ENCODE results near the gene SEPTIN10.
"Not testable (repeated sequence)": the region's sequence is repeated elsewhere in the genome, so short reads cannot be mapped to it uniquely, and the experiment has no call there.

The SEPTIN10 gene

DNA sequence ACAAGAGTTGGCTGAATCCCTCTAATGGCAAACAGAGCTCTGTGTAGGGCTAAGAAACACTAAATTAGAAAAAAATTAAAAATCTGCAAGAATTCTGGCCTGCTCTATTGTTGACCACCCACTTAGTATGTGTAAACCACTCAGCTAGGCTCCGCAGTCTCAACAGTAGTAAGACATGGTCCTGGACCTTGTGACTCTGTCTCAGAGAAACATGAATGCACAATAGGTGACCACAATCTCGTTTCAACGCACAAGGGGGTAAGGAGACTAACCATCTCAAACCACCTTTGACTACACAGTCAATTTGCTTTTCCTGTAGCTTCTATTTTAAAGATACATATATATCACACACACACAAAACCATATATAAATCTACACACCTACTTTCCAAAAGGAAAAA, 16.5 kb downstream of the SEPTIN10 start:
- DNase-seq = no peak

DNA sequence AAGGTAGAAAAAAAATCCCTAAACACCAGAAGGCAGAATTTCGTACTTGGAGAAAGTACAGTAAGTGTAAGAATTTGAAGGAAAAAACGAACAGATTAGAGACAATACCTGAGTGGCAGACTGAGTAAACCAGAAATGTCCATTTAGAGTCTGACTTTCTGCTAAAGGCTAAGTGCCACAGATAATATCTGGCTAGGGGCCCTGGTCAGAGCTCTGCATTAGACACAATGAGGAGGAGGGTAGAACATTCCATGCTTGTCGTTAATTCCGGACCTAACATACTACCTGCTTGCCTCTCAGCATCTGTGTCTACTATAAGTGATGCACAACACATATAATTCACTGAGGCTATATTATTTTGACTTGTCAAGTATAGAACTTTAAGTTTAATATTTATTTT, 18.1 kb downstream of the SEPTIN10 start:
- DNase-seq = no peak

DNA sequence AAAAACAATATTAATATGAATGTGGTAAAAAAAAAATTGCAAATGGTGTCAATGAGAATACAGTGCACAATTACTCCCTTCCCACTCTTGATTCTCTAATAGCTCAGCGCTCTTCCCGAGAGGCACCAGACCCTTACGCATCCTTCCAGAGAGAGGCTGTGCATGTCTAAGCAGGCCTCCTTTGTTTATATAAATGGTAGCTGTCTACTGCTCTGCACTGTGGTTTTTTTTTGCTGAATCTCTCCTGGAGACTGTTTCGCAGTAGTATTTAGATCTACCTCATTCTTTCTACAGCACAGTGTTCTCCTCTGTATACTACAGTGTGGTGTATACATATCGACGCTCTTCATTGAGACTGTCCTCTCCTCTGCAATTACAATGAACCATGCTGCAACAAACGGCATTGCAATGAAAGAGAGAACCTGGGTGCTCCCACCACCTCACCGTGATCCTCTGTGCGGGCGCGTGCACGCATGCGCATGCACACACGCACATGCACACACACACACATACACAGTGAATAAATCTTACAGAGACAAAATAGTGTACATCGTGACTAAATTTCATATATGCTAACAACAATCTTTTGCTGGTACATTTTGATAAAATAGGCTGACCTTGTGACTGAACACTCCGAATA, 19.4 kb downstream of the SEPTIN10 start:
- DNase-seq = no peak

DNA sequence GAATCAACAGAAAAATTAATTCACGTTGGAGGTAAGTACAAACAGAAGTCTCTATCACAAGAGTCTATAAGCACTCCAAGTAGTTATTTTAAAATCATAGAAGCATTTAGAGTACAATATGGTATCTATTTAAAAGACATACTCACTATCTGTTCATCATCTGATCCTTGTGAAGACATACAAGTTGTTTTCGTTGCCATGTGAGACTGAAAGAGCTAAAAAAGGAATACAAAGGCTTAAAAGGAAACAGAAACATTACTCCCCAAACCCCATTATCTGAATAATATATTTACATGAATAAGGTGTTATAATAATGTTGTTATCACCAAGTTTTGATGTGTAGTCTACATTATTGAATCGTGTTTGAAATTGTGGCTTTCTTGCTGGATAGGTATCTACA, 20.9 kb downstream of the SEPTIN10 start:
- no peak for DNase-seq

DNA sequence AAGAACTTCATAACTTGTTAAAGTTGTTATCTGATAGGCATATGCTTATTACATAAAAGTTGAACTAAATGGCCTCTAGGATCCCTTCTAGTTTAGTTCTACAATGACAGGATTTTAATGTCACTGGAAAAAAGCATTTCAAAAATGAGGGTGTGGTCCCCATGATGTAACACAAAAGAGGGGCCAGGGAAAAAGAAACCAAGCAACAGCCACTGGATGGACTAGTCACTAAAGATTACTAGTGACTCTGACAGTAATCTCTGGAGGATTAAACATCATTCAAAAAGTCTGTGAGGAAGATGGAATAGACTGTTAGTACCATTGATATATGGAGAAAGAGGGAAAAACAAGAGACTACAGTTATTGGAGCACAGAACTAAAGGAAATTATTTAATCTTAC, 22.6 kb downstream of the SEPTIN10 start:
- no peak for DNase-seq

DNA sequence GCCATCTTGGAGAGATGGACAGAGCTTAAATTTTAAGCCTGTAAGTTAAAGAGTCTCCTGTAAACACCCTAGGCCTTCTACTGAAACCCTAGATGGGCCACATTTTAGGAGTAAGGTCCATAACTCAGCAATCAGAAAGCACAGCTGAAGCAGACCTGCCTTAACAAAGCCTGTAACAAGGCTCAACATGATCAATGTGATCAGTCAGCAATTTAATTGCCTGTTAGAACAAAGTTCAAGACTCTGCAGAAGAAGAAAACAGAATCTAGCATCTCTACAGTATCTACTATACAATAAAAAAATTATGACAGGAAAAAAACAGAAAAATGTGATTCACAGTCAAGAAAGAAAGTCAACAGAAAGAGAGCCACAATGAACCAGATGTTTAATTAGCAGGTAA, 27.1 kb downstream of the SEPTIN10 start:
- no peak for DNase-seq

DNA sequence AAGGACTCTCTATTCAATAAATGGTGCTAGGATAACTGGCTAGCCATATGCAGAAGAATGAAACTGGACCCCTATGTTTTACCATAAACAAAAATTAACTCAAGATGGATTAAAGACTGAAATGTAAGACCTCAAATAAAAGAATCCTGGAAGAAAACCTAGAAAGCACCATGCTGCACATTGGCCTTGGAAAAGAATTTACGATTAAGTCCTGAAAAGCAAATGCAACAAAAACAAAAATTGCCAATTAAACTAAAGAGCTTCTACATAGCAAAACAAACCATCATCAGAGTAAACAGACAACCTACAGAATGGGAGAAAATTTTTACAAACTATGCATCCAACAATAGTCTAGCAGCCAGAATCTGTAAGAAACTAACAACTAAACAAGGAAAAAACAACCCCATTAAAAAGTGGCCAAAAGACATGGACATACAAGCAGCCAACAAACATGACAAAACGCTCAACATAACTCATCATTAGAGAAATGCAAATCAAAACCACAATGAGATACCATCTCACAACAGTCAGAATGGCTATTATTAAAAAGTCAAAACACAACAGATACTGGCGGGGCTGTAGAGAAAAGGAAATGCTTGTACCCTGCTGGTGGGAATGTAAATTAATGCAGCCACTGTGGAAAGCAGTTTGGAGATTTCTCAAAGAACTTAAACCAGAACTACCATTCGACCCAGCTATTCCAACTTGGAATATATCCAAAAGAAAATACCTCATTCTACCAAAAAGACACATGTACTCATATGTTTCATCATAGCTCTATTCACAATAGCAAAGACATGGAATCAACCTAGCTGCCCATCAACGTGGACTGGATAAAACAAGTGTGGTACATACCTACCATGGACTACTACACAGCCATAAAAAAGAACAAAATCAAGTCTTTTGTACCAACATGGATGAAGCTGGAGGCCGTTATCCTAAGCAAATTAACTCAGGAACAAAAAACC, 30.6 kb downstream of the SEPTIN10 start:
- no peak for DNase-seq

DNA sequence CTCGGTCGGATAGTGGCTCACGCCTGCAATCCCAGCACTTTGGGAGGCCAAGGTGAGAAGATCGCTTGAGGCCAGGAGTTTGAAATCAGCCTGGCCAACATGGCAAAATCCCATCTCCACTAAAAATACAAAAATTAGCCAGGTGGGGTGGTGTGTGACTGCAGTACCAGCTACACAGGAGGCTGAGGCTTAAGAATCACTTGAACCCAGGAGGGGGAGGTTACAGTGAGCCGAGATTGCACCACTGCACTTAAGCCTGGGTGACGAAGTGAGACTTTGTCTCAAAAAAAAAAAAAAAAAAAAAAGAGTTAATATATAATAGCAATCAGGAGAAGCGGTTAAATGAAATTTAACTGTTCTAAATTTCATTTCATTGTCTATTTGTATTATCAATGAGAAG, 36.1 kb downstream of the SEPTIN10 start:
- DNase-seq = not testable (repeated sequence)

DNA sequence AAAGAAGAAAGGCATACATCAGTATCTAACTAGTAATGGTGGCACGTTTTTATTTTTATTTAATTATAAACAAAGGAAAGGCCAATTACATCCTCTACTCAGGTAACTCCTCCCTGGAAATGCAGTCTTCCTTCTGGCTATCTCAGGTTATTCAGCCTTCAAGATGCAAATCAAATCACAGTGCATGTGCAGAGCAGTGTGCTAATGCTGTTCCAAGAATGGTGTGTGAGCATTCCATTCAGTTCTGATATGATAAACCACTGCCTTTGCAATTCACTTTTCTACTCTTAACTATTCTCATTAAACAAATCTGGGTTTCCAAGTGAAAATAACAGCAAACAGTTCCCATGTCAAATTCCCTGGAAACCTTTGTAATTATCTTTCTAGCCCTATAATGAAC, 38.4 kb downstream of the SEPTIN10 start:
- no peak for DNase-seq

DNA sequence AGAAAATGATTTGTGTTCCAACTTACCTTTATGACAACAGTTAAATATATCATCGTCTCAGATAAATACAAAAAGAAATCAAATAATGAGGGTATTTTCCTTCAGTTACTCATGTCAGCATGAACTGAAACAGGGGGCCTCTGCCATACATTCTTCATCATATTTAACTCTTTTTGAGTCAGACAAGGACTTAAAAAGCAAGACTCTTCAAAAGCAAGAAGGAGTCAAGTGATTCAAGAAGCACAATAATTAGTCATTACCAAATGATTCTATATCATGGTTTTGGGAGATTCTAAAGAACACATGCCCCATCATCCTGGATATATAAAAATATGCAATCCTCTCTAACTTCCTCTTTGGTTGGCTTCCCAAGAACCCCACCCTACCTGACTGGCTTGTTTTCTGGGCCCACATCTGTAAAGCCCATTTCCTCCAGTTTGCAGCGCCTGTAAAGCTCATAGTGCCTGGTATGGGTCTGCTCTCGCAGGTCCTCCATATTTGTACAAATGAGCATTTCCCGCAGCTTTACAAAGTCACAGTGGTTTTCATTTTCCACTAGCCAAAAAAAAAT, 49.7 kb downstream of the SEPTIN10 start:
- no peak for DNase-seq

DNA sequence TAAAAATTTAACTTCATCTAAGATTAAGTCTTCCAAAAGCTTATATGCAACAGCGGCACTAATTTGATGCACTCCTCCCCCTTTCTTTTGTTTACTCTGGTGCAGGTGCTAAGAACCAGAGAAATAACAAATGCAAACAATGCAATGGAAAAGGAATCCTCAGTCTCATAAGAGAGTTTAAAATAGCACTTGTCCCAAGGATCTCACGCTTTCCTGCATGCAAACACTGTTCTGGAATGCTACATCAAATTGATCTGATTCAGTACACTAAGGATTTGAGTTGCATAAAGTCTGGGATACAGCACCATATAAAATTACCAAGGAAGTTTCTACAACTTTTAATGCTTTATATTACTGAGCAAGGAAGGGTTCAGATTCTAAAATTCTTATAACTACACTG, 50.5 kb downstream of the SEPTIN10 start:
- DNase-seq = no peak

DNA sequence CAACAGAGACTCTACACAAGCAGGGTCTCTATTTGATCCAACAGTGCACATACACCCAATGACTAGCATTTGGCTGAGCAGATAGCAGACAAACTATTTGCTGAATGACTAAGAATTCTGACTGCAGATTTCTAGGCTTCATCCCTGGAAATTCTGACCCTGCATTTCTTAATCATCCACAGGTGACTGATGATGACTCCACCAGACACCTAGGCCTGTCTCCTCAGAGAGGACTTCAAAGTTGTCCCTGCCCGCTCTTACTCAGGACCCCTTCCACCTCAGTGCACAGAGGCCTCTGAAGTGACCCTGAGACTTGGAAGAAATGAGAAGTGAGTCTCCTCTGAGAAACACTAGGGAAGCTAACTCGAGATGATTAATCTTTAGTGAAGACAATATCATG, 51.3 kb downstream of the SEPTIN10 start:
- DNase-seq = no peak

DNA sequence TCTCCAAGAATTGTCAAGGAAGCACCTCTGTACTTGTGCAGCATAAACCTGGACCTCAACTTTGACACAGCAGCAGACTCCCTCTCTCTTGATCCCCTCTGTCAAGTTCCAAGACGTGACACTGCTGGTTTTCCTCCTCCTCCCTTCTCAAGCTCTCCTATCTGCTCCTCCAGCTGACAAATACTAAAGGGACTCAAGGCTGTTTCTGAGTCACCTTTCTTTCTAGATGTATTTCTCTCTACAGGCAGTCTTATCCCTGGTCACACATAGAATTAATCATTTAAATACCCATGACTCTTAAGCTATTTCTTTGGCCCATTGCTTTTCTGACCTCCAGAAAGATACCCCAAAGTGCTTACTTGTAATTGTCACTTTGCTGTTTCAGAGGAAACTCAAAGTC, 53.5 kb downstream of the SEPTIN10 start:
- peak; percentile 52 for DNase-seq

DNA sequence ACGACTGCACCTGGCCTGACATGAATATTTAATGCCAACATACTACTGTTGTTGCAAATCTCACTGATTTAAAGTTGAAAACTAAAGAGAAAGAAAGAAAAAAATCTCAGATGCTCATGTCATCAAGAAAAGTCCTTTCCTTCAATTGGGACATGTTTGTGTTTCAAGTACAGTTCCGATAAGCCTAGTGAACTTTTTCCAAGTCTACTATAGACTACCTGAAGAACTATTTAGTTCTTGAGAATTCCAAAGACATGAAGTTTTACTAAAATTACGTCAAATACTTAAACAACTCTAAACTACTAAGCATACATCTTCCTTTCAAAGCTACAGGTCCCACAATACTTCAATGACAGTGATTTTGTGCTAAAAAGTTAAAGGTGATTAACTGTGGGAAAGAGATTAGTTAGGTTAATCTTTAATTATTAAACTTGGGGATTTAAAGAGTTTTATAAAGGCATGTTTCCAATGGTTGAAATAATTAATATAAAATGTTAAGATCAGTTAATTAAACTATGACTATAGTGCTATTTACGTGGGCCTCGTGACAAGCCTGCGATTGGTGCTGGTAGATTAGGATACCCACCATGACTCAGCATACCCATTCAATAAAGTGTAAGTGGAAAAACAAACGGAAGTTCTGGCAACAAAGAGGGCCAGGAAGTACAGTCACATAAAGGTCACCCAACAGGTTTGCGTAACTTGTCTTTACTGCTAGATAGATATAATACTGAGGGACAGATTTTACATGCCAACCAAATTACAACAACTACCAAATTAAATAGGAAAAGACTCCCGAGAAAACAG, 55.5 kb downstream of the SEPTIN10 start:
- peak; percentile 82 for DNase-seq

DNA sequence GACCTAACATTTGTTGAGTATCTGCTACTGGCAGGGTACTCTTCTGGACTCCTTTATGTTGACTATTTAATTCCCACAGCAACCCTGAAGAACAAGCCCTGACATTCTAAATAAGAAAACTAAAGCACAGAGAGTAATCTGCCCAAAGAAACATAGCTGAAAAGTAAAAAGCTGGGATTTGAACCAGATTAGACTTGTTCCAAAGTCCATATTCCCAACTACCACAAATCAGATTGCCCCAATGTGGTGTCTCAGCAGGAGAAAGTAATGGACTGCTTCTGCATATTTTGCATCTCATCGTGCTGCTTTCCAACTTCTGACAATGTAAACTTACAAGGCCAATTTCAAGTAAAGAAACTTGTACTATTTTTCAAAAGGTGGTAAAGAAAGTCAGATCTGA, 56.5 kb downstream of the SEPTIN10 start:
- no peak for DNase-seq

DNA sequence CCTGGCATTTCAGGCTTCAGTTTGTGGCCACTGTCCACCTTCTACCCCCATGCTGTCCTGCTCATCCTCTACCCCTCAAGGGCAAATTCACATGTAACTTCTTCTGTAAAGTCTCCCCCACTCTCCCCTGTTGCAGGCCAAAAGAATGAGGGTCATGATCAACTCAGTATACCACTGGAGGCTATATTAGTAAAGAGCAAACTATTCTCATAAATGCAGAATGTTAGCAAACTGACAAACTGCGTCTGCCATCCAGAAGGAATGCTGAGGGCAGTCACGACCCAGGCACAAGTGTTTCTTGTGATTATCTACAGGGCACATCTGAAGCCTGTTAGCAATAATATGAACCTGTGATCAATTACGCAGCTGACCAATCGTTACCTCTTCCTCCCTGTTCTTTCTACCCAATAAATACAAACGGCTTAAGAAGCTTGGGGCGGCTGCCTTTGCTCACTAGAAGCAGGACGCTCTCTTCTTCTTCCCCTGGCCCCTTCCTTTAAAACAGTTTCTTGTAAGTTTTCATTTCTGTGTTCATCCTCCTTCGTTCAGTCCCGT, 58.3 kb downstream of the SEPTIN10 start:
- DNase-seq = no peak

DNA sequence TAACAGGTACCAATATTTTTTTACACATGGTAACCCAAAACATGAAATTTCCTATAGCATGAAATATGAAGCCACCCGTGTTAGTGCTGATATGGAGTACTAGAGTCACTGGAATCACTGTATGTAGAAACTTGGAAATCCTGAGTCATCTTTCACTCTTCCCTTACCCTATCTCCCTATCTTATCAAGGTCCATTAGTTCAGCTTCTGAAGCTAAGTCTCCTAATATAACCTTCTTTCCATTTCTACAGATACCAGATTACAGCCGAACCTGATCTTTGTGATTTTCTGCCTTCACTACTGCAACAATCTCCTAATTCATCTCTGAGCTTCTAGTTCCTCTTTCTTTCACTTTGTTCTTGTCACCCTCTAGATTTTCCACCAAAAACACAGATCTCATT, 59.0 kb downstream of the SEPTIN10 start:
- DNase-seq = peak; percentile 31

DNA sequence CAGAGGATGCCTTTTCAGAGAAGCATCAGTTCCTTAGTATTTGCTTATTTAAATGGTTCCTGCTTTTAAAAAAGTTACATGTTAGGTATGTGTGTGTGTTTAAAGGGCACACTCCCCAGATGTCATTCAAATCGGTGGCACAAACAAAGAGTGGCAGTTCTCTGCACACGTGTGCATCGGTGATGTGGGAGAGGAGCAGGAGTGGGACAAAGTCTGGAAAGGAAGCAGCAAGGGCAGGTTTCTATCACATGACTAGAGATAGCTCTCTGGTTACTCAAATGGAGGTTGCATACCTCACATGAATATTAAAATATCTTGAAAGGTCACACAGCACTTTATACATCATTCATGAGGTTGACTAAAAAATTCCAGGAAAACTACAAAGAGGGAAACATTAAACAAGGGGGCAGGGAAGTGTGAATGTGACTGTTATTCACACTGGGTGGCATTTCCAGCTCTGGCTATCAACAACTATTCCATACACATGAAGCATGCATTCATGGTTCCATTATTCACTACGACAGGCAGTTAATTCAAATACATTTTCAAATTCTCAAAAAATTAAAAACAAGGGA, 64.7 kb downstream of the SEPTIN10 start:
- no peak for DNase-seq

DNA sequence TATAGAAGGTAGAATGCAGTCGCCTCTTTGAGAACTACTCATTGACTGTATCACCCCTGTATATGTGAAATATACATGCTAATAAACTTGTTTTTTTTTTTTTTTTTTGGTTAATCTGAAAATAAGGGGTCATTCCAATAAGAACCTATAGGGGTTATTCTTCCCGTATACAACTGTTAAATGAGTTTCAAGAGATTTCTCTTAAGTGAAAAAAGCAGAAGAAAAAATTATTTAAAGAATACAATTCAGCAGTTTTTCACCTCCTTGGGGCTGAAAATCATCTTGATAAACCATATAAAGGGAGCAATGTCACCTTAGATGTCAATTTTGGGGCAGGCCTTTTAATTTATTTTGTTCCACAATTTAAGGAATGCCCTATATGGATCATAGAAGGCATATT, 66.5 kb downstream of the SEPTIN10 start:
- no peak for DNase-seq

DNA sequence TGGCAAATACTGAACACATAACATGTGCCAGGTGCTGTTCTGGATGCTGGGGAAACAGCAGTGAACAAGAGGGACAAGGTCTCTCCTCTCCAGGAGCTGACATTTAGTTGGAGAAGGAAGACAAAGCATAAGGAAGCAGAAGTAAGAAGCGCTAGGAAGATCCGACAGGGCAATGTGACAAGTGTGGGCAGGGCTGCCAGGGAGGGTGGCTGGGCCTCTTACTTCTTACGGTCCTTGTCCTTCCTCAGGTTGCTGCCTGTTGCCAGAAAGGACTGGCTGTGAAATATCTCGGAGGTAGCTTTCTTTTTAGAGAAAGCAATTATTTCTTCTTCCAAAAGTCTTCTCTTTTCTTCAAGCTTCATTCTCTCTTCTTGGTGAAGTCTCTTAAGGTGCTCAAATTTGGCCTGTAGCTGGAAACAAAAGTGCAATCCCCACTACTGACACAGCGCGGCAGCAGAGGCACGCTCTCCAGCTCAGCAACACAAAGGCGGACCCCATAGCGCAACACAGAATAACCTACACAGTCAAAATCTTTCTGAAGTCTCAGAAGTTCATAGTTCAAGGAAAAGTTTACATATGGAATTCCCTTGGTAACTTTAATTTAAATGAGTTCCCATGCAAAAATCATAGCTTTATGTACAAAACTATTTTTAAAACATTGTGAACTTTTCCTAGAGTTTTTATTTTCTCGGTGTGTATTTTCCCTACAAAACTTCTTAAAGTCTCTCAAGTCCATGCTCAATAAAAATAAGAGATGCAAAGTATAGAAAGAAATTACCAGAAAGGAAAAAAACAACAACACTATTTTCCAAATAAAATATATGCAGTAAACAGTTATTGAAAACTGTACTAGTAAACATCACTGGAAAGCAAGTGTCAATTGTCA, 67.7 kb downstream of the SEPTIN10 start:
- DNase-seq = peak; percentile 62

DNA sequence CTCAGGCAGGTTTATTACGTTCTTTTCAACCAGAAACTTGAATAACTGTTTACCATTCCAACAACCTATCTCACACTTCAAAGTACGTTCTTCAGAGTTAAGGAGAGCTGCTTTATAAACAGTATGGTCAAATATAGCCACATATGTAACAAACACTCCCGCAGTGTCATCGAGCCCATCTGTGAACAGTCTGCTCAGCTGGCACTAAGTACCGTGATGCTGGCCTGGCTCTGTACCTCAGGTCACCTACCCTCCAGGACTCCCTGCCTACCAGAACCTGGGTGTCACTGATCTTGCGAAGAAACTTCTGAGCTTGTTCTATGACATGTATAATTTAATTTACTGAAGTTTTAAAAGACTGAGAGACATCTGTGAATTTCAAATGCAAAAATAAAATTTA, 71.4 kb downstream of the SEPTIN10 start:
- DNase-seq = no peak

Measured in hematopoietic multipotent progenitor cell treated with erythropoietin and hydrocortisone succinate and interleukin-3 and kit ligand, for 8 days (in vitro differentiated cells).